Gastroesophageal sphincter (tissue), 4 donors: ENCODE results near the gene STRIP1. TPM values are rescaled to one million over a fixed set of nuclear protein-coding genes. Genes with fewer than 3 reads are reported as not detected.
A peak's percentile ranks its signal among the peaks of the same experiment; 100 is the strongest.
"Not testable (repeated sequence)": the region's sequence is repeated elsewhere in the genome, so short reads cannot be mapped to it uniquely, and the experiment has no call there.

Experiments used
- ATAC-seq: fragments of 150-250 bp; one replicate; pipeline ENCODE4 v1.9.1; 2016; ENCODE audit warnings: mild to moderate bottlenecking, moderate library complexity
- H3K27ac ChIP-seq, 4 donors: fragments of 200-600 bp; sonication (generic) in 3 of 4; 1 replicate in 3 of 4; 2 replicates in 1 of 4; pipeline ENCODE4 v1.5.1; 2016 to 2019
- H3K27me3 ChIP-seq: fragments of 200-600 bp; sonication (generic); one replicate; pipeline ENCODE4 v1.5.1; 2019
- H3K36me3 ChIP-seq, 2 donors: fragments of 200-600 bp; sonication (generic); one replicate each; pipeline ENCODE4 v1.5.1; 2019; ENCODE audit warnings: control low read depth in 1 of 2
- H3K4me1 ChIP-seq, 3 donors: fragments of 200-600 bp; sonication (generic); 1 replicate in 2 of 3; 2 replicates in 1 of 3; pipeline ENCODE4 v1.5.1; 2016 to 2019; ENCODE audit warnings: control low read depth in 2 of 3
- H3K4me3 ChIP-seq, 2 donors: fragments of 200-600 bp; sonication (generic); one replicate each; pipeline ENCODE4 v1.5.1; 2019; ENCODE audit warnings: mild to moderate bottlenecking in 1 of 2, moderate library complexity in 1 of 2
- H3K9me3 ChIP-seq, 3 donors: fragments of 200-600 bp; sonication (generic); one replicate each; pipeline ENCODE4 v1.5.1; 2017 to 2019; ENCODE audit warnings: control low read depth in 2 of 3
- CTCF ChIP-seq, 4 experiments: fragments of 200-600 bp in 2 of 4; fragments of 450-650 bp in 2 of 4; sonication (generic) in 1 of 4; IDR thresholded peaks; one replicate each; pipeline ENCODE4 v1.5.1; 2017 to 2019; ENCODE audit warnings: antibody characterized with exemption in 4 of 4, mild to moderate bottlenecking in 2 of 4, moderate library complexity in 2 of 4
- EP300 ChIP-seq: sonication (generic); formaldehyde crosslinking; IDR thresholded peaks from one replicate; pipeline ENCODE4 v1.6.1; 2017; ENCODE audit warnings: antibody characterized with exemption, mild to moderate bottlenecking
- POLR2A ChIP-seq, 2 donors: fragments of 450-650 bp; IDR thresholded peaks; one replicate each; pipeline ENCODE4 v1.6.1; 2017; ENCODE audit warnings: antibody characterized with exemption in 2 of 2, mild to moderate bottlenecking in 2 of 2, moderate library complexity in 1 of 2
- POLR2AphosphoS5 ChIP-seq: sonication (generic); formaldehyde crosslinking; IDR thresholded peaks from one replicate; pipeline ENCODE4 v1.6.1; 2017; ENCODE audit warnings: antibody characterized with exemption
- WGBS, 2 donors: methylation state at CpG; one replicate each; pipeline ENCODE4 v1.1.5; 2018; ENCODE audit warnings: low coverage in 1 of 2; 5-methylcytosine and 5-hydroxymethylcytosine counted together
- total RNA-seq, 4 donors: library from RNA; depleted of rRNA; stranded (reverse); fragments of >200 nt; gene quantifications; one replicate each; pipeline ENCODE4 v1.1.0, GENCODE V29; 2016

The STRIP1 gene
- total RNA-seq, 4 donors from 2014 or later, result 29.3 to 46.9 (median 35.9) TPM

GRCh38 chr1:110076789-110077500 lies 42.5 kb downstream of the STRIP1 start:
- no peaks in the 10 kb centered on the region for H3K9me3 ChIP-seq
- H3K36me3 ChIP-seq, result no peaks in the 10 kb centered on the region
- no peak for ATAC-seq
- no peak for TF ChIP-seq POLR2AphosphoS5
- TF ChIP-seq EP300, result no peak
- no peak for TF ChIP-seq POLR2A (IDR thresholded peaks at IDR 0.05)
- no peak for TF ChIP-seq CTCF (IDR thresholded peaks at IDR 0.05)
- H3K4me3 ChIP-seq, result no peak overlapping the region
- H3K4me1 ChIP-seq, result no peaks in the 10 kb centered on the region
- no peak overlapping the region for H3K27ac ChIP-seq
- 85 to 94% methylated on average over 2 of the region's 3 CpGs for WGBS, 2 donors
- H3K27me3 ChIP-seq, result peaks cover 44% of the 10 kb centered on the region

GRCh38 chr1:110079995-110080394 lies 45.6 kb downstream of the STRIP1 start:
- Histone ChIP-seq H3K27me3 (peaks cover 43% of the 10 kb centered on the region), H3K4me1 (peaks cover 0 to 23% (median 6%) of the 10 kb centered on the region in 3 donors)
- not testable (repeated sequence) for H3K27ac ChIP-seq, ATAC-seq, H3K4me3 ChIP-seq, H3K36me3 ChIP-seq, H3K9me3 ChIP-seq
- WGBS, 2 donors, result 100% methylated on average over 2 of the region's 2 CpGs; no CpG with 5 or more reads in 1 of the 2 donors

GRCh38 chr1:110081061-110081460 lies 46.6 kb downstream of the STRIP1 start:
- Histone ChIP-seq H3K4me1 (peaks cover 0 to 26% (median 6%) of the 10 kb centered on the region in 3 donors), H3K27me3 (peaks cover 32% of the 10 kb centered on the region), H3K27ac (no peak overlapping the region), H3K9me3 (no peaks in the 10 kb centered on the region), H3K36me3 (no peaks in the 10 kb centered on the region), H3K4me3 (no peak overlapping the region)
- TF ChIP-seq CTCF (IDR thresholded peaks at IDR 0.05), result no peak
- no peak for TF ChIP-seq POLR2A (IDR thresholded peaks at IDR 0.05)
- TF ChIP-seq EP300, result no peak
- no peak for TF ChIP-seq POLR2AphosphoS5
- ATAC-seq, result no peak
- 90% methylated on average over 4 of the region's 5 CpGs; no CpG with 5 or more reads in 1 of the 2 donors for whole genome bisulfite sequencing, 2 donors

GRCh38 chr1:110082477-110082876 lies 48.1 kb downstream of the STRIP1 start:
- peaks cover 0 to 26% (median 6%) of the 10 kb centered on the region in 3 donors for H3K4me1 ChIP-seq
- H3K4me3 ChIP-seq, result no peak overlapping the region
- H3K27me3 ChIP-seq, result peaks cover 26% of the 10 kb centered on the region
- no peaks in the 10 kb centered on the region for H3K36me3 ChIP-seq
- no peaks in the 10 kb centered on the region for H3K9me3 ChIP-seq
- TF ChIP-seq POLR2A (IDR thresholded peaks at IDR 0.05), result no peak
- no peak for TF ChIP-seq EP300
- no peak for TF ChIP-seq POLR2AphosphoS5
- no peak for TF ChIP-seq CTCF (IDR thresholded peaks at IDR 0.05)
- H3K27ac ChIP-seq, result no peak overlapping the region
- 86% methylated on average over 2 of the region's 5 CpGs; no CpG with 5 or more reads in 1 of the 2 donors for WGBS, 2 donors
- ATAC-seq, result no peak

GRCh38 chr1:110083061-110083865 lies 48.8 kb downstream of the STRIP1 start:
- Histone ChIP-seq H3K27me3 (peaks cover 26% of the 10 kb centered on the region), H3K36me3 (no peaks in the 10 kb centered on the region), H3K27ac (peak overlapping the region in 3 of 4 donors; percentile 77 to 87 (median 84)), H3K4me1 (peaks cover 0 to 26% (median 6%) of the 10 kb centered on the region in 3 donors), H3K9me3 (no peaks in the 10 kb centered on the region), H3K4me3 (peak overlapping the region; percentile 57 to 74)
- no peak for ATAC-seq
- TF ChIP-seq POLR2AphosphoS5 (no peak), POLR2A (IDR thresholded peaks at IDR 0.05) (no peak), EP300 (no peak), CTCF (IDR thresholded peaks at IDR 0.05) (no peak)
- WGBS, 2 donors, result 26 to 30% methylated on average over 12 to 13 of the region's 15 CpGs
